Muscle of leg (tissue), 11 donors: ENCODE measurements around the gene CLK3. TPM values are rescaled to one million over a fixed set of nuclear protein-coding genes. Genes with fewer than 3 reads are reported as not detected.
"Not testable (repeated sequence)": the region's sequence is repeated elsewhere in the genome, so short reads cannot be mapped to it uniquely, and the experiment has no call there.

Source experiments
- DNase-seq: peaks from one replicate; pipeline ENCODE4 v3.0.0; 2013
- H3K27ac ChIP-seq: one replicate; pipeline ENCODE4 v1.5.1; 2013; ENCODE audit warnings: mild to moderate bottlenecking, low read length, control low read depth
- H3K27me3 ChIP-seq: one replicate; pipeline ENCODE4 v1.6.1; 2013; ENCODE audit warnings: low read length; ENCODE audit not compliant: control insufficient read depth, insufficient read depth
- H3K36me3 ChIP-seq: one replicate; pipeline ENCODE4 v1.6.1; 2013; ENCODE audit warnings: low read length; ENCODE audit not compliant: control insufficient read depth, insufficient read depth
- H3K4me1 ChIP-seq: one replicate; pipeline ENCODE4 v1.6.1; 2013; ENCODE audit warnings: low read length; ENCODE audit not compliant: control insufficient read depth, insufficient read depth
- H3K4me3 ChIP-seq: one replicate; pipeline ENCODE4 v1.5.1; 2013; ENCODE audit warnings: low read length, control low read depth
- H3K9me3 ChIP-seq: replicated peaks from 2 replicates; pipeline ENCODE4 v1.6.1; 2013; ENCODE audit warnings: low read depth, low read length; ENCODE audit not compliant: control insufficient read depth
- WGBS: methylation state at CpG from one replicate; pipeline ENCODE4 v1.1.5; 2013; ENCODE audit warnings: missing lambda C conversion rate; ENCODE audit not compliant: insufficient coverage; 5-methylcytosine and 5-hydroxymethylcytosine counted together
- polyA plus RNA-seq, 8 donors: library from polyadenylated mRNA; unstranded; fragments of 120-200 nt; gene quantifications; one replicate each; pipeline versions ENCODE4 v1.2.1 to v1.2.3, GENCODE V29; 2013; ENCODE audit warnings: inconsistent platforms in 1 of 8, low replicate concordance in 1 of 8; ENCODE audit not compliant: insufficient read length in 8 of 8, insufficient read depth in 1 of 8
- total RNA-seq: library from RNA; stranded (reverse); fragments of 120-200 nt; gene quantifications from one replicate; pipeline ENCODE4 v1.2.4, GENCODE V29; 2013

CLK3 gene
- total and polyA plus RNA-seq, 9 donors = 31.9 to 53.0 (median 46.0) TPM

DNA sequence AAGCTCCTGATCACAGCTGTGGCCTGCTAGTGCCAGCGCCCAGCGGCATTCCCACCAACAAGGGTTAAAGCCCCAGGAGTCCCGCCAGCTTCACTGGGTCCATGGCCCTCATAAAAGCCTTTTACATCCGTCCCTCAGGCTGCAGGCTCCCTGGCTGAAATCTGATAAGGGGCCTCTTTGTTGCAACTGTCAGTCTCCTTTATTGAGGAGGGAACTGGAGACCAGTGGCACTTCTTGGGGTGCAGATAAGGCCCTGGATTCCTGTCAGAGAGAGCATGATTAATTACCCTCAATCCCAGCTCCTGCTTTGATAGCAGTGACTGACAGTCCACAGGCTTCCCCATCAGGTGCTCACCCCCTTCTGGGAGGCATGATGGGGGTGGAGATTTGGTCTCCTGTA lies 30.9 kb upstream of the CLK3 start:
- Histone ChIP-seq H3K4me3 (no peak overlapping the region), H3K9me3 (no peaks in the 10 kb centered on the region), H3K4me1 (peaks cover 13% of the 10 kb centered on the region), H3K36me3 (peaks cover 15% of the 10 kb centered on the region), H3K27ac (no peak overlapping the region), H3K27me3 (no peaks in the 10 kb centered on the region)
- DNase-seq = no peak
- 33% methylated on average over 3 of the region's 4 CpGs for WGBS

- Histone ChIP-seq H3K27ac (no peak overlapping the region), H3K9me3 (no peaks in the 10 kb centered on the region), H3K4me3 (no peak overlapping the region), H3K27me3 (no peaks in the 10 kb centered on the region), H3K36me3 (peaks cover 19% of the 10 kb centered on the region), H3K4me1 (peaks cover 13% of the 10 kb centered on the region)
- 0% methylated on average over 2 of the region's 3 CpGs for WGBS
- DNase-seq = no peak
Measured at GRCh38 chr15:74585191-74585590, 30.4 kb upstream of the CLK3 start.

DNA sequence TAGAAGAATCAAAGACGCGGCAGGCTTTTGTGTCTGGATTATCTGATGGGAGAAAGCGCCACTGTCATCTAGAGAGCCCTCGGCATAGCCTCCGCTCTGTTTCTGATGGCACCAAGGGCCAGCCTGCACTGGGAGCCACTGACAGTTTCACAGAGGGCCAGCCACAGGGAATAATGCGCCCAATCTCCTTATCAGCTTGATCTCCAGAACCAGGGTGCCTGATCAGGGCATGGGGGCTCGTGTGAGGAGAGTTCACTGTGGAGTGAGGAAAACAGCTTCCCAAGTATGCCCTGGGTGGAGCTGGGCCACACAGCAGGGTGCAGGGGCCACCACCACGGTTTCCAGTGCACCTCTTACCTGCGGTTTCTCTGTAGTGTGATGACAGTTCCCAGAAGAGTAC lies 29.8 kb upstream of the CLK3 start:
- WGBS = 82% methylated on average over 6 of the region's 9 CpGs
- H3K9me3 ChIP-seq = no peaks in the 10 kb centered on the region
- no peak overlapping the region for H3K27ac ChIP-seq
- no peak overlapping the region for H3K4me3 ChIP-seq
- H3K36me3 ChIP-seq = peaks cover 25% of the 10 kb centered on the region
- DNase-seq = no peak
- peaks cover 13% of the 10 kb centered on the region for H3K4me1 ChIP-seq
- no peaks in the 10 kb centered on the region for H3K27me3 ChIP-seq

- Histone ChIP-seq H3K27ac (no peak overlapping the region), H3K4me1 (peaks cover 5% of the 10 kb centered on the region), H3K4me3 (no peak overlapping the region), H3K27me3 (no peaks in the 10 kb centered on the region), H3K36me3 (peaks cover 46% of the 10 kb centered on the region), H3K9me3 (no peaks in the 10 kb centered on the region)
- no peak for DNase-seq
- WGBS = 71% methylated on average over 1 of the region's 6 CpGs
Measured at GRCh38 chr15:74589826-74590225, 25.8 kb upstream of the CLK3 start.

DNA sequence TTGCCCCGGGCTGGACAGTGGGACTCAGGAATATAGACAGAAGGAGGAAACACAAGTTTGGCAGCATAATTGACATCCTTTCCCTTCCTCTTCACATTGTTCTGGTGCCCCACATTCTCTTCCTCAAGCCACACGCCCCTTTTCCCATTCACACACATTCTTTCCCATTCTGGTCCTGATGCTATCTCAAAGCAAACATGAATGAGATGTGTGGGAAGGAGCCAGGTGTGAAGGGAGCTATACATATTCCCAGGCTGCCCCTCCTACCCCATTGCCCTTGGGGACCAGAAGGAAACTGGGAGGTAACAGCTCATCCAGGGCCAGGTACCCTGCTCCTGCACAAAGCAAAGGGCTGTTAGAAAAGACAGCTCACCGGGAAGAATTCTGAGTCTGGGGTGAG lies 23.4 kb upstream of the CLK3 start:
- no peak overlapping the region for H3K27ac ChIP-seq
- H3K4me1 ChIP-seq = peaks cover 2% of the 10 kb centered on the region
- H3K27me3 ChIP-seq = no peaks in the 10 kb centered on the region
- 82% methylated on average over 1 of the region's 3 CpGs for WGBS
- H3K9me3 ChIP-seq = no peaks in the 10 kb centered on the region
- H3K36me3 ChIP-seq = peaks cover 42% of the 10 kb centered on the region
- DNase-seq = no peak
- H3K4me3 ChIP-seq = no peak overlapping the region

- no peak for DNase-seq
- Histone ChIP-seq H3K27me3 (no peaks in the 10 kb centered on the region), H3K9me3 (no peaks in the 10 kb centered on the region), H3K36me3 (peaks cover 42% of the 10 kb centered on the region), H3K4me3 (no peak overlapping the region), H3K27ac (no peak overlapping the region), H3K4me1 (peaks cover 6% of the 10 kb centered on the region)
- WGBS = 92% methylated on average over 6 of the region's 7 CpGs
Measured at GRCh38 chr15:74593122-74593521, 22.5 kb upstream of the CLK3 start.

GRCh38 chr15:74594455-74594854 lies 21.2 kb upstream of the CLK3 start:
- peaks cover 41% of the 10 kb centered on the region for H3K36me3 ChIP-seq
- H3K4me1 ChIP-seq = peaks cover 13% of the 10 kb centered on the region
- DNase-seq = no peak
- H3K27me3 ChIP-seq = no peaks in the 10 kb centered on the region
- H3K27ac ChIP-seq = no peak overlapping the region
- H3K4me3 ChIP-seq = no peak overlapping the region
- H3K9me3 ChIP-seq = no peaks in the 10 kb centered on the region
- WGBS = 100% methylated on average over 2 of the region's 4 CpGs

GRCh38 chr15:74595271-74595670 lies 20.4 kb upstream of the CLK3 start:
- no peak overlapping the region for H3K27ac ChIP-seq
- peaks cover 18% of the 10 kb centered on the region for H3K4me1 ChIP-seq
- 94% methylated on average over 3 of the region's 5 CpGs for WGBS
- no peak for DNase-seq
- H3K27me3 ChIP-seq = no peaks in the 10 kb centered on the region
- peaks cover 34% of the 10 kb centered on the region for H3K36me3 ChIP-seq
- no peaks in the 10 kb centered on the region for H3K9me3 ChIP-seq
- no peak overlapping the region for H3K4me3 ChIP-seq

DNA sequence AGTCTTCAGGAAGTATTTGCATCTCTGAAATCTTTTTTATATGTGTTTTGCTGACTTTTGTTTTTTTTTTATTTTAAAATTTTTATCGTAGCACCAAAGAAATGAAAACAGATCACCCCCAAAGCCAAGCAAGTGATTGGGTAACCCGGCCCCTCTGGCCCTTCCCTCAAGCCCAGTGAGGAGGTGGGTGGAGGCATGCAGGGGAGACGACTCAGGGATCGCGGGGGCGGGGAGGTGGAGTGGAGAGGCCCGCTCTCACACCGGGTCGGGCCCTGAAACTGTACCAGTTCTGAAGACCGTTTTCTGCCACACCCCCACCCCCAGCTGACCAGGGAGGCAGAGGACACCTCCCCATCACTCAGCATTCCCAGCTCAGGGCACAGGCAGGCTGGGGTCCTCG lies 18.9 kb upstream of the CLK3 start:
- H3K4me1 ChIP-seq = peaks cover 18% of the 10 kb centered on the region
- not testable (repeated sequence) for H3K4me3 ChIP-seq, DNase-seq, H3K9me3 ChIP-seq, H3K27ac ChIP-seq, H3K27me3 ChIP-seq
- H3K36me3 ChIP-seq = peaks cover 20% of the 10 kb centered on the region
- no CpG with 5 or more reads among the region's 11 CpGs for WGBS

DNA sequence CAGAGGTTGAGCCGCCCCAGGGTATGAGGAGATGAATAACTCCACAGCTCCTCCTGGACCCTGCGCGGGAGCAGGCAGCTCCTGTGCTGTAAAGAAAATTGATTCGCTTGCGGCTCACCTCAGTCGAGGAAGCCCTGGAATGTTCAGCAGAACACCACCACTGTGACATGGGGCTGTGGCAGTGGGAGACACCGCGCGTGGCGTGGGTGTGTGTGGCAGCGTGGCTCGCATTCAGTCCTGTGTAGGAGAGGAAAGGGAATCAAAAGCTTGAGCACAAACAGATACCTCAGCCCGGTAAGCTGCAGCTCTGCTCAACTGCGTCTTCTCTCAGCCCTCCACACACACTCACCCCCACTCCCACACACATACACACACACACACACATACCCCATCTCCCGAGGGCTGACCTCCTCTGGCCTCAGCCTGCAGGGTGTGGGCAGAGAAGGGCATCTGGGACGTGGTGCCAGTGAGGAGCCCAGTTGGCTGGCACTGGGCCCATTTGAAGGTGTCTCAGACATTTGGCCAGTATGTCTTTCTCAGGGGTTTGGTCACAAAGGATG lies 18.4 kb upstream of the CLK3 start:
- not testable (repeated sequence) for H3K27ac ChIP-seq, H3K9me3 ChIP-seq, H3K4me3 ChIP-seq, DNase-seq, H3K27me3 ChIP-seq
- 95% methylated on average over 9 of the region's 16 CpGs for WGBS
- Histone ChIP-seq H3K4me1 (peaks cover 18% of the 10 kb centered on the region), H3K36me3 (peaks cover 15% of the 10 kb centered on the region)
